ENCODE measurements around the gene FUT4. TPM values are rescaled to one million over a fixed set of nuclear protein-coding genes. Genes with fewer than 3 reads are reported as not detected.
A peak's percentile ranks its signal among the peaks of the same experiment; 100 is the strongest.

FUT4 gene
- total and polyA plus RNA-seq, 12 donors, result 0.51 to 3.4 (median 1.5) TPM

- H3K4me3 ChIP-seq, result no peak overlapping the region
- ATAC-seq, result peak in 1 of 8 donors; percentile 51
- TF ChIP-seq CTCF (IDR thresholded peaks at IDR 0.05), result no peak
- H3K36me3 ChIP-seq, result peaks cover 0 to 5% (median 0%) of the 10 kb centered on the region in 9 donors
- no peaks in the 10 kb centered on the region for H3K27me3 ChIP-seq
- 73 to 75% methylated on average over 3 of the region's 3 CpGs for WGBS, 2 donors
- DNase-seq, result no peak
- H3K27ac ChIP-seq, result peak overlapping the region in 1 of 10 donors; percentile 77
- intact Hi-C loops (cut with DNase I), result no loop called here
- peaks cover 0 to 26% (median 0%) of the 10 kb centered on the region in 9 donors for H3K4me1 ChIP-seq
- no peaks in the 10 kb centered on the region for H3K9me3 ChIP-seq
Observed at GRCh38 chr11:94583866-94584500, 40.3 kb downstream of the FUT4 start.

- H3K27ac ChIP-seq, result peak overlapping the region in 1 of 10 donors; percentile 77
- TF ChIP-seq CTCF (IDR thresholded peaks at IDR 0.05), result no peak
- H3K27me3 ChIP-seq, result no peaks in the 10 kb centered on the region
- peaks cover 0 to 26% (median 0%) of the 10 kb centered on the region in 9 donors for H3K4me1 ChIP-seq
- H3K36me3 ChIP-seq, result peaks cover 0 to 14% (median 0%) of the 10 kb centered on the region in 9 donors
- WGBS, 2 donors, result 98% methylated on average over 5 of the region's 5 CpGs
- intact Hi-C loops (cut with DNase I), result no loop called here
- no peak for DNase-seq
- no peak overlapping the region for H3K4me3 ChIP-seq
- no peaks in the 10 kb centered on the region for H3K9me3 ChIP-seq
- ATAC-seq, result no peak
Observed at GRCh38 chr11:94584978-94585377, 41.3 kb downstream of the FUT4 start.

GRCh38 chr11:94585399-94585798, 41.7 kb downstream of the FUT4 start:
- ATAC-seq (no peak), DNase-seq (no peak)
- Histone ChIP-seq H3K4me1 (peaks cover 0 to 26% (median 0%) of the 10 kb centered on the region in 9 donors), H3K27ac (no peak overlapping the region), H3K36me3 (peaks cover 0 to 18% (median 0%) of the 10 kb centered on the region in 9 donors), H3K9me3 (no peaks in the 10 kb centered on the region), H3K4me3 (no peak overlapping the region), H3K27me3 (no peaks in the 10 kb centered on the region)
- TF ChIP-seq CTCF (IDR thresholded peaks at IDR 0.05), result no peak
- 93 to 96% methylated on average over 3 of the region's 3 CpGs for WGBS, 2 donors
- intact Hi-C loops (cut with DNase I), result no loop called here

- DNase-seq (no peak), ATAC-seq (no peak)
- Histone ChIP-seq H3K27me3 (no peaks in the 10 kb centered on the region), H3K27ac (no peak overlapping the region), H3K36me3 (peaks cover 0 to 30% (median 0%) of the 10 kb centered on the region in 9 donors), H3K4me3 (no peak overlapping the region), H3K9me3 (no peaks in the 10 kb centered on the region), H3K4me1 (peaks cover 0 to 26% (median 0%) of the 10 kb centered on the region in 9 donors)
- TF ChIP-seq CTCF (IDR thresholded peaks at IDR 0.05), result no peak
- 73 to 75% methylated on average over 5 of the region's 5 CpGs for WGBS, 2 donors
- intact Hi-C loops (cut with DNase I), result no loop called here
Observed at GRCh38 chr11:94586546-94586945, 42.8 kb downstream of the FUT4 start.

All from heart right ventricle (tissue), 16 donors.